Measurements from ENCODE around the gene SCG5.
A peak's percentile ranks its signal among the peaks of the same experiment; 100 is the strongest.

Gene SCG5

DNA sequence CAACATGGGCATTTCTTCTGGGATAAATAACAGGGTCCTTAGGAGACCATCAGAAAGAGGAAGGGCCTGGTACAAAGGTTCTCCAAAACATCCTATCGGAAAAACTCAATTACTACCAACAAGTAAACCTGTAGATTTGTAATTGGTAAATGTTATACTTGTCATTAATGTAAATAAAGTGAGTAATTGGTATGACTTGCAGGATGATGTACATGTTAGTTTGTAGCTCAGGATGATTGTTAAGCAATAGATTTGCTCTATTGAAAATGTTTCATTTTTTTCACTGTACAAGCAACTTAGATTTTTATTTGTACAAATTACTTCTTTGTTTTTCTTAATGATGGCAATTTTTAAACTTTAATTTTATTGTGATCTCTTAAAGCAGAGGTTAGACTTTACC lies 3.8 kb upstream of the SCG5 start:
- in situ Hi-C loops (cut with MboI; ENCODE audit: low pct_unique_long_range_greater_than_20kb, low sequenced_read_pairs, unreplicated experiment): no loop called here
- TF ChIP-seq, protein P1, sequence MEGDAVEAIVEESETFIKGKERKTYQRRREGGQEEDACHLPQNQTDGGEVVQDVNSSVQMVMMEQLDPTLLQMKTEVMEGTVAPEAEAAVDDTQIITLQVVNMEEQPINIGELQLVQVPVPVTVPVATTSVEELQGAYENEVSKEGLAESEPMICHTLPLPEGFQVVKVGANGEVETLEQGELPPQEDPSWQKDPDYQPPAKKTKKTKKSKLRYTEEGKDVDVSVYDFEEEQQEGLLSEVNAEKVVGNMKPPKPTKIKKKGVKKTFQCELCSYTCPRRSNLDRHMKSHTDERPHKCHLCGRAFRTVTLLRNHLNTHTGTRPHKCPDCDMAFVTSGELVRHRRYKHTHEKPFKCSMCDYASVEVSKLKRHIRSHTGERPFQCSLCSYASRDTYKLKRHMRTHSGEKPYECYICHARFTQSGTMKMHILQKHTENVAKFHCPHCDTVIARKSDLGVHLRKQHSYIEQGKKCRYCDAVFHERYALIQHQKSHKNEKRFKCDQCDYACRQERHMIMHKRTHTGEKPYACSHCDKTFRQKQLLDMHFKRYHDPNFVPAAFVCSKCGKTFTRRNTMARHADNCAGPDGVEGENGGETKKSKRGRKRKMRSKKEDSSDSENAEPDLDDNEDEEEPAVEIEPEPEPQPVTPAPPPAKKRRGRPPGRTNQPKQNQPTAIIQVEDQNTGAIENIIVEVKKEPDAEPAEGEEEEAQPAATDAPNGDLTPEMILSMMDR (IDR thresholded peaks at IDR 0.05; ENCODE audit: extremely low read depth, insufficient read depth, missing control alignments): no peak
- DNase-seq (ENCODE audit: low spot score): no peak

DNA sequence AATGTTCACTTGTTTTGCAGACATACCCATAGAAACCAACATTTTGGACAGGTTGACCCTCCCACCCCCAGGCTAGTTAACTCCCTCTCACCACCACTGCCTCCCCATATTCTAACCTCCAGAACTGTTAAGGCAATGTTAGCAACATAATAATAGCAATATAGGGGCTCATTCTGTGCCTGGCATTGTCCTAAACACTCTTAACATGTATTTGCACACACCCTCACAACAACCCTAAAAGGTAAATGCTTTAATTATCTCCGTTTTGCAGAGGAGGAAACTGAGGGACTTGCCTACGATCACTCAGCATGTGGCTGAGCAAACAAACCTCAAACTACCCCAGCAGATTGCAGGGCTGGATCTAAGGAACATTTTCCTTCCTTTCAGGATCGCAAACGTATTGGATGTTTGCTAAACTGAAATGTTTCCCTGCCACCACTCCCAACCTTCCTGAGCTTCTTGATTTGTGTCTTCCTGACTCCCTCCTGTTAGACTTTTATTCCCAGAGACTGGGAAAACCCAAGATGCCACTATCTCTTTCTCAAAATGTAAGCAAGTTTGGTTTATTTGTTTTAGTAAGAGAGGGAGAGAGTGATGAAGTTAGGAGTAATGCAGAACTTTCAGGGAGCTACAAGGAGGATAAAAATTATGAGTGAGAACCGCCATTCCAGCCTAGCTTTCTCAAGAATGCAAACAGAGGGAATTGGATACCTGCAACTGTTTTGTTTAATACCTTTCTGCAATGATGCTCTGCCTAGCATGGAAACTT lies 1.3 kb downstream of the SCG5 start:
- TF ChIP-seq, protein P1 (IDR thresholded peaks at IDR 0.05; ENCODE audit: extremely low read depth, insufficient read depth, missing control alignments): no peak
- in situ Hi-C loops (cut with MboI; ENCODE audit: low pct_unique_long_range_greater_than_20kb, low sequenced_read_pairs, unreplicated experiment): no loop called here
- no peak for DNase-seq (ENCODE audit: low spot score)

DNA sequence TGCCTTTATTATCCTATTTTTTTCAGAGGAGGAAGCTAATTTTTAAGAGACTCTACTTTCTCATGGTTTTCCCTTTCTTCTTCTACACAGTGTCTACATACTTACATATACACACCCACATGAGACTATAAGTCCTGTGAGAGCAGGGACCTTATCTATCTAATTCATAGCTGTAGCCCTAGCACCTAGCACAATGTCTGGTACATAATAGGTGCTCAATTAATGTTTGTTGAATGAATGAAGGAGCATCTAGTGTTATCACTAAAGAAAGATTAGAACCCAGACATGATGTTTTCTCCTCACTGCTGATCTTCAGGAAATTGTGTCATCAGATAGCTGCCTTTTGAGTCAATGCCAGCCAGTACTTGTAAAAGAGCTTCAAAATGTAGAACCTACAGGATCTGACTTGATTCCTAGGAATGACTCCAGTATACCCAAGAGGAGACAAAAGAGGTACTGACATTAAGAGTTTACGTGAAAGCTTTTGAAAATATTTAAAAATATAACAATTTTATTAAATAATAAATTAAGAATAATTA lies 2.5 kb downstream of the SCG5 start:
- in situ Hi-C loops (cut with MboI; ENCODE audit: low pct_unique_long_range_greater_than_20kb, low sequenced_read_pairs, unreplicated experiment): no loop called here
- TF ChIP-seq, protein P1 (IDR thresholded peaks at IDR 0.05; ENCODE audit: extremely low read depth, insufficient read depth, missing control alignments): no peak
- no peak for DNase-seq (ENCODE audit: low spot score)

DNA sequence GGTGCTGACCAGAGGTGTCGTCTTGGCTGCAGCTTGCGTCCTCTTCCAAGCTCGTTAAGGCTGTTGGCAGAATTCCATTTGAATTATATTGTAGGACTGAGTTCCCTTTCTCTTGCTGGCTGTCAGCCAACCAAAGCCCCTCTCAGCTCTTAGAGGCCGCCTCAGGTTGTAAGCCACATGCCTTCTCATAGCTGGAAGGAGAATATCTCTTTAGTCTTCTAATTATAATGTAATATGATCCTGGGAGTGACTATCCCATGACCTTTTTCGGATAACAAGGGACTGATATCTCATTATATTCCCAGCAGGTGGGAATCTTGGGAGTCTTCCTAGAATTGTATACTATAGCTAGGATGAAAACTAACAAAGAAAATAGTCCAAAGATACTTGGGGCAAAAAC lies 4.8 kb downstream of the SCG5 start:
- no peak for DNase-seq (ENCODE audit: low spot score)
- in situ Hi-C loops (cut with MboI; ENCODE audit: low pct_unique_long_range_greater_than_20kb, low sequenced_read_pairs, unreplicated experiment): no loop called here
- TF ChIP-seq, protein P1 (IDR thresholded peaks at IDR 0.05; ENCODE audit: extremely low read depth, insufficient read depth, missing control alignments): no peak

- no peak for DNase-seq (ENCODE audit: low spot score)
- in situ Hi-C loops (cut with MboI; ENCODE audit: low pct_unique_long_range_greater_than_20kb, low sequenced_read_pairs, unreplicated experiment): no loop called here
- TF ChIP-seq, protein P1 (IDR thresholded peaks at IDR 0.05; ENCODE audit: extremely low read depth, insufficient read depth, missing control alignments): peak; percentile 3
These were observed 7.8 kb downstream of the SCG5 start for GRCh38 chr15:32649342-32649741.

DNA sequence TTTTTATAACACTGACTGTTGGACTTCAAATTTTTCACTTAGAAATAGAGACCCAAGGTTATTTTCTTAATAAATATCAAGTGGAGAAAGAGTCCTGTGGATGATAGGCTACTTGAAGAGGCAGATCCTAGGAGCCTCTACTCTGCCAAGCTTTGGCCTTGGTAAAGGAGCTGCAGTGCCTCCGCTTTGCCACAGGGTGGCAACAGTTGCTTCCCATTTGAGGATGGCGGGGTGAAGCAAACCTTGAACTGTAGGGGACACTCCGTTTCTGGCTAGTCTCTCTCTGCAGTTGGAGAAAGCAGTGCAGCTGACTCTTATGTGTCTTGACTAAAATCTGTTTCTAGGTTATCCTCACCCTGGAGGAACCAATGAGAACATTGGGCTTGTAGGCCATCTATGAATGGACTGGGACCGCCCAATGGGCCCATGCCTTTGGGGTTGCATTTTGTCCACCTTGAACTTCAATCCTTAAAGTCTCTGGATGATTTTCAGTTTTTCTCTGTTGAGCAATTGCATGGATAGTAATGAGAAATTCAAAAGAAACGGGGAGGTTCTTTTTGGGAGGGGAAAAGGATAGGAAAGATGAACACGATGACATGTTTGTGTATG lies 9.8 kb downstream of the SCG5 start:
- TF ChIP-seq, protein P1 (IDR thresholded peaks at IDR 0.05; ENCODE audit: extremely low read depth, insufficient read depth, missing control alignments): peak; percentile 96
- in situ Hi-C loops (cut with MboI; ENCODE audit: low pct_unique_long_range_greater_than_20kb, low sequenced_read_pairs, unreplicated experiment): loop anchor here (25.0 kb wide), 1 partner anchor 186 kb away; no protein-coding TSS in a partner anchor
- DNase-seq (ENCODE audit: low spot score): peak; percentile 70
